HCT116 (cell line): ENCODE measurements around the gene GBGT1. TPM values are rescaled to one million over a fixed set of nuclear protein-coding genes. Genes with fewer than 3 reads are reported as not detected.

Source experiments
- ATAC-seq: fragments of 200-7000 bp; cut with Tn5 transposase; 2 replicates; pipeline ENCODE4 v1.9.1; 2020; ENCODE audit warnings: mild to moderate bottlenecking, moderate library complexity
- BruUV-seq: library from RNA; stranded (reverse); fragments of 400-500 nt; replicated peaks from 2 replicates; lab custom pipeline; 2021; lab: Mats Ljungman, UMichigan
- CTCF ChIA-PET: fragments of 300-600 bp; sonication (Branson Sonifier 250); formaldehyde crosslinking; loops from one replicate; lab custom pipeline; 2021; ENCODE audit warnings: antibody characterized with exemption; lab: Charles Lee
- POLR2A ChIA-PET: fragments of 300-600, 350-600 bp; sonication (Branson Sonifier 250); formaldehyde crosslinking; loops from one replicate; lab custom pipeline; 2021; ENCODE audit warnings: antibody characterized with exemption; lab: Charles Lee
- RAD21 ChIA-PET, 2 experiments: fragments of 300-600 bp; sonication (Branson Sonifier 250); formaldehyde crosslinking; loops; one replicate each; lab custom pipeline; 2023; ENCODE audit warnings: low total read pairs in 2 of 2; ENCODE audit not compliant: uncharacterized antibody in 2 of 2, unreplicated experiment in 2 of 2, low non-redundant PET in 1 of 2; lab: Charles Lee
- DNase-seq: peaks from one replicate; pipeline ENCODE4 v3.0.0-alpha.2; 2010; ENCODE audit warnings: low read depth, low spot score
- H2AFZ ChIP-seq: fragments of 200-600 bp; shearing (Covaris generic), sonication (generic); 2 replicates; pipeline ENCODE4 v1.6.1; 2017; ENCODE audit warnings: low read depth, mixed run types, mixed read lengths, antibody characterized with exemption, low read length; ENCODE audit not compliant: poor library complexity, severe bottlenecking
- H3K27ac ChIP-seq: 2 replicates; pipeline ENCODE4 v1.5.1; 2012; ENCODE audit warnings: low read depth, low read length
- H3K27me3 ChIP-seq: fragments of 200-600 bp; sonication (generic); 2 replicates; pipeline ENCODE4 v1.6.1; 2016; ENCODE audit warnings: mixed run types, low read length, mixed read lengths; ENCODE audit not compliant: insufficient read depth
- H3K36me3 ChIP-seq, 2 experiments: fragments of 200-500 bp in 1 of 2; fragments of 200-600 bp in 1 of 2; sonication (Bioruptor generic) in 1 of 2; sonication (generic) in 1 of 2; 2 replicates each; pipeline versions ENCODE4 v1.5.1 to v1.6.1; 2014 to 2016; ENCODE audit warnings: low read length in 2 of 2, inconsistent platforms in 1 of 2, mixed read lengths in 1 of 2, mixed run types in 1 of 2; ENCODE audit not compliant: insufficient read depth in 2 of 2, control insufficient read depth in 1 of 2
- H3K4me1 ChIP-seq, 2 experiments: fragments of 200-600 bp in 1 of 2; sonication (generic) in 1 of 2; 2 replicates each; pipeline versions ENCODE4 v1.5.1 to v1.6.1; 2012 to 2017; ENCODE audit warnings: low read length in 2 of 2, inconsistent platforms in 1 of 2, mild to moderate bottlenecking in 1 of 2, mixed read lengths in 1 of 2, mixed run types in 1 of 2, moderate library complexity in 1 of 2; ENCODE audit not compliant: insufficient read depth in 2 of 2, control insufficient read depth in 1 of 2
- H3K4me2 ChIP-seq: fragments of 200-600 bp; sonication (generic); 2 replicates; pipeline ENCODE4 v1.6.1; 2017; ENCODE audit warnings: mixed run types, low read length, mixed read lengths
- H3K4me3 ChIP-seq, 2 experiments: fragments of 200-600 bp in 1 of 2; sonication (generic) in 1 of 2; replicated peaks in 1 of 2; 2 replicates each; pipeline ENCODE4 v1.5.1; 2011 to 2016; ENCODE audit warnings: low read length in 2 of 2, control low read depth in 1 of 2, low read depth in 1 of 2, mild to moderate bottlenecking in 1 of 2, mixed read lengths in 1 of 2, mixed run types in 1 of 2
- H3K79me2 ChIP-seq: fragments of 200-600 bp; sonication (generic); 2 replicates; pipeline ENCODE4 v1.6.1; 2017; ENCODE audit warnings: mild to moderate bottlenecking, mixed run types, low read length, moderate library complexity, mixed read lengths; ENCODE audit not compliant: insufficient read depth
- H3K9ac ChIP-seq: fragments of 200-600 bp; sonication (generic); 2 replicates; pipeline ENCODE4 v1.6.1; 2016; ENCODE audit warnings: low read length, mixed read lengths
- H3K9me2 ChIP-seq: fragments of 200-600 bp; sonication (generic), shearing (Covaris generic); 2 replicates; pipeline ENCODE4 v1.6.1; 2017; ENCODE audit warnings: mixed run types, mild to moderate bottlenecking, moderate library complexity; ENCODE audit not compliant: insufficient read depth
- H3K9me3 ChIP-seq, 2 experiments: fragments of 200-500 bp in 1 of 2; fragments of 200-600 bp in 1 of 2; sonication (Bioruptor generic) in 1 of 2; sonication (generic) in 1 of 2; 2 replicates each; pipeline ENCODE4 v1.6.1; 2014 to 2017; ENCODE audit warnings: low read length in 2 of 2, mixed read lengths in 2 of 2, inconsistent platforms in 1 of 2, low read depth in 1 of 2, mild to moderate bottlenecking in 1 of 2, mixed run types in 1 of 2, moderate library complexity in 1 of 2; ENCODE audit not compliant: control insufficient read depth in 1 of 2, insufficient read depth in 1 of 2
- H4K20me1 ChIP-seq: fragments of 200-600 bp; sonication (generic), shearing (Covaris generic); 2 replicates; pipeline ENCODE4 v1.6.1; 2017; ENCODE audit warnings: mixed run types, mild to moderate bottlenecking, moderate library complexity; ENCODE audit not compliant: insufficient read depth
- EGR1 ChIP-seq: IDR thresholded peaks from 2 replicates; pipeline ENCODE4 v1.6.1; 2012; ENCODE audit warnings: low read depth
- ELF1 ChIP-seq: IDR thresholded peaks from 2 replicates; pipeline ENCODE4 v1.6.1; 2012; ENCODE audit warnings: low read depth, borderline replicate concordance
- FOSL1 ChIP-seq: IDR thresholded peaks from 2 replicates; pipeline ENCODE4 v1.6.1; 2012; ENCODE audit warnings: low read depth
- JUND ChIP-seq: IDR thresholded peaks from 2 replicates; pipeline ENCODE4 v1.6.1; 2012
- RAD21 ChIP-seq: IDR thresholded peaks from 2 replicates; pipeline ENCODE4 v1.6.1; 2012; ENCODE audit warnings: low read depth, mild to moderate bottlenecking
- ZNF274 ChIP-seq: fragments of 200-500 bp; sonication (Bioruptor generic); IDR thresholded peaks from 2 replicates; pipeline ENCODE4 v1.6.1; 2014; ENCODE audit warnings: mild to moderate bottlenecking, low read depth, low read length, inconsistent platforms
- intact Hi-C: fragments of 100-400 bp; cut with micrococcal nuclease; formaldehyde crosslinking; loops from 2 replicates; pipeline ENCODE4 v1.10.0; 2022
- total RNA-seq: library from RNA; stranded (reverse); gene quantifications from one replicate; pipeline ENCODE4 v1.2.1, GENCODE V29; 2021; ENCODE audit not compliant: unreplicated experiment
- TF ChIP-seq, protein P1 (sequence below), 3 experiments: fragments of 200-600 bp in 1 of 3; sonication (generic) in 1 of 3; IDR thresholded peaks in 2 of 3; conservative IDR thresholded peaks in 1 of 3; 2 replicates each; pipeline ENCODE4 v1.5.1; 2012 to 2017; ENCODE audit warnings: low read depth in 2 of 3, low read length in 2 of 3, antibody characterized with exemption in 1 of 3, borderline replicate concordance in 1 of 3, control low read depth in 1 of 3, mild to moderate bottlenecking in 1 of 3, mixed read lengths in 1 of 3, mixed run types in 1 of 3, moderate library complexity in 1 of 3; ENCODE audit not compliant: insufficient read depth in 1 of 3
- TF ChIP-seq, protein P2 (sequence below): IDR thresholded peaks from 2 replicates; pipeline ENCODE4 v1.6.1; 2012

Gene GBGT1
- total RNA-seq, 1 experiment from 2014 or later = 0.34 TPM

DNA sequence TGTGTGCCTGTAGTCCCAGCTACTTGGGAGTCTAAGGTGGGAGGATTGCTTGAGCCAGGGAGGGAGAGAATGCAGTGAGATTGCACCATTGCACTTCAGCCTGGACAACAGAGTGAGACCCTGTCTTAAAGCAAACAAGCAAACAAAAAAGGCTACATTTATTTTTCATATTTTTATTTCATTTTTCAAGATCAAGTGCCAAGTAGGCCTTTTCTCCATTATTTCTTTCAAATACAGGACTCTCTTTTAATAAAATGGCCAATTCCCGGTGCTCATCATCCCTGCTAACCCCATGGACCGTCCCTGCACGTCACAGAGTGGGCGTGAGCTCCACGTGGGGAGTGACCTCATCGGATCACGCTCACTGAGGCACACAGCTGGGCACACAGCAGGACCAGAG, 9.3 kb upstream of the GBGT1 start:
- no peak for DNase-seq
- H3K27ac ChIP-seq = no peak overlapping the region
- no peaks in the 10 kb centered on the region for H3K79me2 ChIP-seq
- TF ChIP-seq EGR1 (no peak), RAD21 (no peak), ZNF274 (no peak), JUND (no peak), ELF1 (no peak), FOSL1 (no peak)
- TF ChIP-seq, protein P1, sequence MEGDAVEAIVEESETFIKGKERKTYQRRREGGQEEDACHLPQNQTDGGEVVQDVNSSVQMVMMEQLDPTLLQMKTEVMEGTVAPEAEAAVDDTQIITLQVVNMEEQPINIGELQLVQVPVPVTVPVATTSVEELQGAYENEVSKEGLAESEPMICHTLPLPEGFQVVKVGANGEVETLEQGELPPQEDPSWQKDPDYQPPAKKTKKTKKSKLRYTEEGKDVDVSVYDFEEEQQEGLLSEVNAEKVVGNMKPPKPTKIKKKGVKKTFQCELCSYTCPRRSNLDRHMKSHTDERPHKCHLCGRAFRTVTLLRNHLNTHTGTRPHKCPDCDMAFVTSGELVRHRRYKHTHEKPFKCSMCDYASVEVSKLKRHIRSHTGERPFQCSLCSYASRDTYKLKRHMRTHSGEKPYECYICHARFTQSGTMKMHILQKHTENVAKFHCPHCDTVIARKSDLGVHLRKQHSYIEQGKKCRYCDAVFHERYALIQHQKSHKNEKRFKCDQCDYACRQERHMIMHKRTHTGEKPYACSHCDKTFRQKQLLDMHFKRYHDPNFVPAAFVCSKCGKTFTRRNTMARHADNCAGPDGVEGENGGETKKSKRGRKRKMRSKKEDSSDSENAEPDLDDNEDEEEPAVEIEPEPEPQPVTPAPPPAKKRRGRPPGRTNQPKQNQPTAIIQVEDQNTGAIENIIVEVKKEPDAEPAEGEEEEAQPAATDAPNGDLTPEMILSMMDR (IDR thresholded peaks at IDR 0.05 in 2 of 3, conservative IDR thresholded peaks at IDR 0.05 in 1 of 3; ENCODE audit: borderline replicate concordance in 1 of 3, insufficient read depth in 1 of 3, low read depth in 2 of 3, low read length in 2 of 3) = no peak
- TF ChIP-seq, protein P2, sequence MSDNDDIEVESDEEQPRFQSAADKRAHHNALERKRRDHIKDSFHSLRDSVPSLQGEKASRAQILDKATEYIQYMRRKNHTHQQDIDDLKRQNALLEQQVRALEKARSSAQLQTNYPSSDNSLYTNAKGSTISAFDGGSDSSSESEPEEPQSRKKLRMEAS = no peak
- no peaks in the 10 kb centered on the region for H3K9me2 ChIP-seq
- no peak overlapping the region for H2AFZ ChIP-seq
- H3K9me3 ChIP-seq = no peaks in the 10 kb centered on the region
- H3K4me1 ChIP-seq = no peaks in the 10 kb centered on the region
- H3K27me3 ChIP-seq = 0 out of 2 replicates have a peak, but pooled peaks cover 4% of the 10 kb centered on the region
- no peaks in the 10 kb centered on the region for H4K20me1 ChIP-seq
- BruUV-seq = no TSS peak
- H3K9ac ChIP-seq = no peak overlapping the region
- intact Hi-C loops = no loop called here
- POLR2A ChIA-PET = no interaction called here
- ATAC-seq = no peak
- H3K4me2 ChIP-seq = no peak overlapping the region
- CTCF ChIA-PET = interaction anchor here (4.0 kb wide), 1 partner anchor 13 kb away, joined by 19 read pairs; no protein-coding TSS in a partner anchor
- no peaks in the 10 kb centered on the region for H3K36me3 ChIP-seq
- no peak overlapping the region for H3K4me3 ChIP-seq
- RAD21 ChIA-PET = no interaction called here
